PC-9 (cell line): ENCODE results near the gene HGS. TPM values are rescaled to one million over a fixed set of nuclear protein-coding genes. Genes with fewer than 3 reads are reported as not detected.

Experiments
- BruUV-seq: library from RNA; stranded (reverse); fragments of 400-500 nt; replicated peaks from 2 replicates; lab custom pipeline; 2021; lab: Mats Ljungman, UMichigan
- CTCF ChIA-PET: fragments of 300-600 bp; sonication (Branson Sonifier 250); formaldehyde crosslinking; loops from one replicate; lab custom pipeline; 2022; ENCODE audit warnings: antibody characterized with exemption; lab: Charles Lee
- POLR2A ChIA-PET: fragments of 300-600 bp; sonication (Branson Sonifier 250); formaldehyde crosslinking; loops from one replicate; lab custom pipeline; 2022; ENCODE audit warnings: antibody characterized with exemption; ENCODE audit not compliant: unreplicated experiment; lab: Charles Lee
- DNase-seq, 2 experiments: peaks; one replicate each; pipeline versions ENCODE4 v3.0.0 to v3.0.0-alpha.2; 2015 to 2022; ENCODE audit warnings: mixed read lengths in 1 of 2
- H2AFZ ChIP-seq: fragments of 200-600 bp; sonication (generic); 2 replicates; pipeline ENCODE4 v1.8.1; 2017; ENCODE audit warnings: antibody characterized with exemption
- H3F3A ChIP-seq: fragments of 200-600 bp; sonication (generic); 2 replicates; pipeline ENCODE4 v1.8.1; 2017; ENCODE audit warnings: antibody characterized with exemption, mild to moderate bottlenecking, low read depth; ENCODE audit not compliant: insufficient read depth
- H3K27ac ChIP-seq: fragments of 200-600 bp; sonication (generic); 2 replicates; pipeline ENCODE4 v1.6.1; 2016; ENCODE audit warnings: mixed run types
- H3K27me3 ChIP-seq: fragments of 200-600 bp; sonication (generic); 2 replicates; pipeline ENCODE4 v1.6.1; 2016; ENCODE audit warnings: low read depth, mixed run types; ENCODE audit not compliant: insufficient read depth
- H3K36me3 ChIP-seq: fragments of 200-600 bp; sonication (generic); 2 replicates; pipeline ENCODE4 v1.6.1; 2016; ENCODE audit warnings: low read depth, mixed run types
- H3K4me1 ChIP-seq: fragments of 200-600 bp; sonication (generic); replicated peaks from 2 replicates; pipeline ENCODE4 v1.6.1; 2016; ENCODE audit warnings: mixed run types; ENCODE audit not compliant: insufficient read depth
- H3K4me2 ChIP-seq: fragments of 200-600 bp; sonication (generic); 2 replicates; pipeline ENCODE4 v1.6.1; 2017; ENCODE audit warnings: mixed run types
- H3K4me3 ChIP-seq: fragments of 200-600 bp; sonication (generic); 2 replicates; pipeline ENCODE4 v1.6.1; 2016; ENCODE audit warnings: mixed run types
- H3K79me2 ChIP-seq: fragments of 200-600 bp; sonication (generic); 2 replicates; pipeline ENCODE4 v1.6.1; 2017; ENCODE audit warnings: low read depth, mixed run types
- H3K9me2 ChIP-seq: fragments of 200-600 bp; sonication (generic); 2 replicates; pipeline ENCODE4 v1.8.1; 2017; ENCODE audit warnings: mild to moderate bottlenecking; ENCODE audit not compliant: insufficient read depth
- H3K9me3 ChIP-seq: fragments of 200-600 bp; sonication (generic); 2 replicates; pipeline ENCODE4 v1.8.1; 2016; ENCODE audit warnings: low read depth; ENCODE audit not compliant: insufficient read depth
- H4K20me1 ChIP-seq: fragments of 200-600 bp; sonication (generic); 2 replicates; pipeline ENCODE4 v1.8.1; 2017; ENCODE audit not compliant: insufficient read depth
- EZH2 ChIP-seq: fragments of 200-600 bp; sonication (generic); IDR thresholded peaks from 2 replicates; pipeline ENCODE4 v1.8.0; 2017; ENCODE audit warnings: antibody characterized with exemption, low read depth
- intact Hi-C: fragments of 100-400 bp; cut with micrococcal nuclease; formaldehyde crosslinking; loops from one replicate; pipeline ENCODE4 v1.10.0; 2022; ENCODE audit not compliant: unreplicated experiment
- total RNA-seq: library from RNA; stranded (reverse); gene quantifications from 2 replicates; pipeline ENCODE4 v1.2.3, GENCODE V29; 2021
- TF ChIP-seq, protein P1 (sequence below): fragments of 200-600 bp; sonication (generic); conservative IDR thresholded peaks from 2 replicates; pipeline ENCODE4 v1.6.1; 2017; ENCODE audit warnings: mixed run types, antibody characterized with exemption, mild to moderate bottlenecking, moderate library complexity

Gene HGS
- total RNA-seq, 1 experiment from 2014 or later, result 166 TPM

DNA sequence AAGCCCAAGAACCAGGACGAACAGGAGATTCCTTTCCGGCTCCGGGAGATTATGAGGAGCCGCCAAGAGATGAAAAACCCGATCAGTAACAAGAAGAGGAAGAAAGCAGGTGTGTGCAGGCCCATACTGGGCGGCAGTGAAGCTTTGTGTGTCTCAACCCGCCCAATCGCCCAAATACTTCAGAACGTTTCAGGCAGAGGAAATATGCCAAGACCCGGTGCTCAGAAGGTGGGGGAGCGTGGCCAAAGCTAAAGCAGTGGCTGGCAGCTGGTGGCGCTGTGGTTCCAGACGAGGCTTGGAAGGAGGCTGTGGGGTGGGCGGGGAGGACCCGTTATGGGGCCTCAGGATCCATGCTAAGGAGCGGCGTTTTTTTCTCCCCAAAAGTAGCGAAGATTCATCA is 16.1 kb upstream of the HGS start:
- Histone ChIP-seq H3F3A (peaks cover 10% of the 10 kb centered on the region; the same call in 1 of the 2 replicates), H3K4me3 (peak overlapping the region; percentile 86; the same call in 1 of the 2 replicates), H2AFZ (no peak overlapping the region), H3K4me2 (peak overlapping the region; percentile 75), H3K4me1 (peaks cover 10% of the 10 kb centered on the region), H3K36me3 (no peaks in the 10 kb centered on the region), H3K9me2 (no peaks in the 10 kb centered on the region), H4K20me1 (no peaks in the 10 kb centered on the region), H3K27me3 (no peaks in the 10 kb centered on the region), H3K27ac (no peak overlapping the region), H3K79me2 (peaks cover 42% of the 10 kb centered on the region), H3K9me3 (no peaks in the 10 kb centered on the region)
- ChIA-PET CTCF (no interaction called here), POLR2A (interaction anchor here (0.7 kb wide), 2 partner anchors 91 to 245 kb away, joined by 8 to 14 read pairs; no protein-coding TSS in a partner anchor)
- intact Hi-C loops, result no loop called here
- BruUV-seq, result no TSS peak
- no peak for DNase-seq
- no peak for TF ChIP-seq EZH2
- TF ChIP-seq, protein P1, sequence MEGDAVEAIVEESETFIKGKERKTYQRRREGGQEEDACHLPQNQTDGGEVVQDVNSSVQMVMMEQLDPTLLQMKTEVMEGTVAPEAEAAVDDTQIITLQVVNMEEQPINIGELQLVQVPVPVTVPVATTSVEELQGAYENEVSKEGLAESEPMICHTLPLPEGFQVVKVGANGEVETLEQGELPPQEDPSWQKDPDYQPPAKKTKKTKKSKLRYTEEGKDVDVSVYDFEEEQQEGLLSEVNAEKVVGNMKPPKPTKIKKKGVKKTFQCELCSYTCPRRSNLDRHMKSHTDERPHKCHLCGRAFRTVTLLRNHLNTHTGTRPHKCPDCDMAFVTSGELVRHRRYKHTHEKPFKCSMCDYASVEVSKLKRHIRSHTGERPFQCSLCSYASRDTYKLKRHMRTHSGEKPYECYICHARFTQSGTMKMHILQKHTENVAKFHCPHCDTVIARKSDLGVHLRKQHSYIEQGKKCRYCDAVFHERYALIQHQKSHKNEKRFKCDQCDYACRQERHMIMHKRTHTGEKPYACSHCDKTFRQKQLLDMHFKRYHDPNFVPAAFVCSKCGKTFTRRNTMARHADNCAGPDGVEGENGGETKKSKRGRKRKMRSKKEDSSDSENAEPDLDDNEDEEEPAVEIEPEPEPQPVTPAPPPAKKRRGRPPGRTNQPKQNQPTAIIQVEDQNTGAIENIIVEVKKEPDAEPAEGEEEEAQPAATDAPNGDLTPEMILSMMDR, result no peak

DNA sequence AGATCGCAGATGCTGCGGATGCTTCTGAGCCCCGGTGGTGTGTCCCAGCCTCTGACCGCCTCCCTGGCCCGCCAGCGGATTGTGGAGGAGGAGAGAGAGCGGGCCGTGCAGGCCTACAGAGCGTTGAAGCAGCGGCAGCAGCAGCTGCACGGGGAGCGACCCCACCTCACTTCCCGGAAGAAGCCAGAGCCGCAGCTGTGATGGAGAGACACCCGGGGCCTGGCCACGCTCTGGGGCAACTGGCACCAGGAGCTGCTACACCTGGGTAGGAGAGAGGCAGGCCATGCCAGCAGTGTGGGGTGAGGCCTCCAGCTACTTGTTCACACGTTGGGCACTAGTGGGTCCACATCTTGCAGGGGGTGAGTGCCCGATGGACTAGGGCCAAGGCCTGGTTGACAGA is 11.3 kb upstream of the HGS start:
- Histone ChIP-seq H4K20me1 (no peaks in the 10 kb centered on the region), H3K4me3 (no peak overlapping the region), H3K79me2 (peaks cover 18% of the 10 kb centered on the region), H2AFZ (no peak overlapping the region), H3K27ac (no peak overlapping the region), H3K4me1 (no peaks in the 10 kb centered on the region), H3K9me3 (no peaks in the 10 kb centered on the region), H3K9me2 (no peaks in the 10 kb centered on the region), H3K36me3 (no peaks in the 10 kb centered on the region), H3K4me2 (no peak overlapping the region), H3K27me3 (no peaks in the 10 kb centered on the region), H3F3A (peaks cover 12% of the 10 kb centered on the region; the same call in 1 of the 2 replicates)
- no TSS peak for BruUV-seq
- CTCF ChIA-PET, result no interaction called here
- intact Hi-C loops, result no loop called here
- no peak for DNase-seq
- POLR2A ChIA-PET, result interaction anchor here (0.7 kb wide), 1 partner anchor 155 kb away, joined by 4 read pairs; no protein-coding TSS in a partner anchor
- TF ChIP-seq, protein P1, result no peak
- TF ChIP-seq EZH2, result no peak

DNA sequence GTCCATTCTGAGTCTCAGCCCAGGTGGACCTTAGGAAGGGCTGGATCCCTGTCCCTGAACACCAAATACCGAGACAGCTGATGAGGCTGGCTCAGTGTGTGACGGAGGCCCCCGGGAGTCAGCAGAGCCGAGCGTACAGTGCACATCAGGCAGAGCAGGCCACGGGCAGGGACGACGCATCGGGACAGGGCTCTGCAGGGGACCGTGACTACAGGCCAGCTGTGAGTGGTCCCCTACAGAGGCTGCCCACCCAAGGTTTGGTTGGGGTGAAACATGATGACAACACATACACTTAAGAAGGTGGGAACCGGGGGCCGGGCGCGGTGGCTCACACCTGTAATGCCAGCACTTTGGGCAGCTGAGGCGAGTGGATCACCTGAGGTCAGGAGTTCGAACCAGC is 10.9 kb upstream of the HGS start:
- DNase-seq, result no peak
- Histone ChIP-seq H3F3A (peaks cover 12% of the 10 kb centered on the region; the same call in 1 of the 2 replicates), H3K9me2 (no peaks in the 10 kb centered on the region), H3K27me3 (no peaks in the 10 kb centered on the region), H3K27ac (no peak overlapping the region), H4K20me1 (no peaks in the 10 kb centered on the region), H2AFZ (no peak overlapping the region), H3K79me2 (peaks cover 14% of the 10 kb centered on the region), H3K4me3 (no peak overlapping the region), H3K4me1 (no peaks in the 10 kb centered on the region), H3K36me3 (no peaks in the 10 kb centered on the region), H3K9me3 (no peaks in the 10 kb centered on the region), H3K4me2 (no peak overlapping the region)
- intact Hi-C loops, result no loop called here
- BruUV-seq, result no TSS peak
- TF ChIP-seq EZH2, result no peak
- CTCF ChIA-PET, result no interaction called here
- POLR2A ChIA-PET, result interaction anchor here (0.7 kb wide), 1 partner anchor 155 kb away, joined by 4 read pairs; no protein-coding TSS in a partner anchor
